HepG2 (cell line): ENCODE data around the gene CNTFR. TPM values are rescaled to one million over a fixed set of nuclear protein-coding genes. Genes with fewer than 3 reads are reported as not detected.

Experiments
- BRD4 ChIP-seq: sonication (generic); formaldehyde crosslinking; IDR thresholded peaks from 2 replicates; pipeline ENCODE4 v1.4.0; 2020; ENCODE audit warnings: missing genetic modification reagents
- DNMT1 ChIP-seq: sonication (generic); formaldehyde crosslinking; IDR thresholded peaks from 2 replicates; pipeline ENCODE4 v1.5.1; 2020; ENCODE audit warnings: mild to moderate bottlenecking, missing genetic modification reagents
- E2F5 ChIP-seq: sonication (generic); formaldehyde crosslinking; conservative IDR thresholded peaks from 2 replicates; pipeline ENCODE4 v1.4.0; 2020; ENCODE audit warnings: missing genetic modification reagents
- FOXM1 ChIP-seq: sonication (generic); formaldehyde crosslinking; IDR thresholded peaks from 2 replicates; pipeline ENCODE4 v1.5.0; 2020; ENCODE audit warnings: missing genetic modification reagents
- GATAD1 ChIP-seq: IDR thresholded peaks from 2 replicates; pipeline ENCODE4 v1.6.1; 2016; ENCODE audit warnings: missing genetic modification reagents, missing compliant biosample characterization
- GATAD2A ChIP-seq: IDR thresholded peaks from 2 replicates; pipeline ENCODE4 v1.6.1; 2016
- ISL2 ChIP-seq: sonication (generic); formaldehyde crosslinking; IDR thresholded peaks from 2 replicates; pipeline ENCODE4 v1.5.0; 2020; ENCODE audit warnings: missing genetic modification reagents
- KLF12 ChIP-seq: sonication (generic); formaldehyde crosslinking; IDR thresholded peaks from 2 replicates; pipeline ENCODE4 v1.4.0; 2020; ENCODE audit warnings: missing genetic modification reagents, borderline replicate concordance
- MAFF ChIP-seq: IDR thresholded peaks from 2 replicates; pipeline ENCODE4 v1.6.1; 2011; ENCODE audit warnings: low read depth, low read length, improper control_type of control experiment
- NFE2 ChIP-seq: sonication (generic); formaldehyde crosslinking; IDR thresholded peaks from 2 replicates; pipeline ENCODE4 v1.4.0; 2020; ENCODE audit warnings: missing genetic modification reagents
- POLR2G ChIP-seq: fragments of 200-400 bp; formaldehyde crosslinking; IDR thresholded peaks from 2 replicates; pipeline ENCODE4 v1.6.1; 2018; ENCODE audit warnings: mild to moderate bottlenecking, low read depth, low read length, moderate library complexity
- SIX4 ChIP-seq: sonication (generic); formaldehyde crosslinking; IDR thresholded peaks from 2 replicates; pipeline ENCODE4 v1.4.0; 2020; ENCODE audit warnings: missing genetic modification reagents
- SNRNP70 ChIP-seq: fragments of 200-400 bp; formaldehyde crosslinking; IDR thresholded peaks from 2 replicates; pipeline ENCODE4 v1.6.1; 2017; ENCODE audit warnings: mild to moderate bottlenecking, low read depth, low read length, moderate library complexity
- SRY ChIP-seq: sonication (generic); formaldehyde crosslinking; IDR thresholded peaks from 2 replicates; pipeline ENCODE4 v1.8.0; 2022; ENCODE audit warnings: mild to moderate bottlenecking, missing genetic modification reagents
- TEAD3 ChIP-seq: optimal IDR thresholded peaks from 2 replicates; pipeline ENCODE3; 2016; ENCODE audit warnings: borderline replicate concordance
- ZBTB10 ChIP-seq: sonication (generic); formaldehyde crosslinking; IDR thresholded peaks from 2 replicates; pipeline ENCODE4 v1.4.0; 2020; ENCODE audit warnings: missing genetic modification reagents, borderline replicate concordance
- ZBTB43 ChIP-seq: sonication (generic); formaldehyde crosslinking; conservative IDR thresholded peaks from 2 replicates; pipeline ENCODE4 v1.4.0; 2020; ENCODE audit warnings: missing genetic modification reagents
- ZNF138 ChIP-seq: sonication (generic); formaldehyde crosslinking; IDR thresholded peaks from 2 replicates; pipeline ENCODE4 v1.5.0; 2020; ENCODE audit warnings: mild to moderate bottlenecking, low read depth, missing genetic modification reagents
- ZNF230 ChIP-seq: sonication (generic); formaldehyde crosslinking; IDR thresholded peaks from 2 replicates; pipeline ENCODE4 v1.4.0; 2020; ENCODE audit warnings: mild to moderate bottlenecking, missing genetic modification reagents
- ZNF33A ChIP-seq: sonication (generic); formaldehyde crosslinking; IDR thresholded peaks from 2 replicates; pipeline ENCODE4 v1.5.1; 2020; ENCODE audit warnings: missing genetic modification reagents, mild to moderate bottlenecking, moderate library complexity, borderline replicate concordance
- ZNF34 ChIP-seq: sonication (generic); formaldehyde crosslinking; IDR thresholded peaks from 2 replicates; pipeline ENCODE4 v1.4.0; 2020; ENCODE audit warnings: mild to moderate bottlenecking, missing genetic modification reagents, borderline replicate concordance
- ZNF367 ChIP-seq: sonication (generic); formaldehyde crosslinking; IDR thresholded peaks from 2 replicates; pipeline ENCODE4 v1.4.0; 2020; ENCODE audit warnings: missing genetic modification reagents, borderline replicate concordance
- ZNF441 ChIP-seq: sonication (generic); formaldehyde crosslinking; IDR thresholded peaks from 2 replicates; pipeline ENCODE4 v1.7.0; 2021; ENCODE audit warnings: missing genetic modification reagents, borderline replicate concordance
- ZNF816 ChIP-seq: sonication (generic); formaldehyde crosslinking; IDR thresholded peaks from 2 replicates; pipeline ENCODE4 v1.8.0; 2022; ENCODE audit warnings: missing genetic modification reagents, mild to moderate bottlenecking, borderline replicate concordance
- polyA plus RNA-seq, 8 experiments: library from polyadenylated mRNA; depleted of rRNA in 3 of 8; stranded (reverse) in 7 of 8; unstranded in 1 of 8; fragments of >200 nt; fragmentation: Illumina TruSeq in 4 of 8; extraction: Trizol in 4 of 8; gene quantifications; 2 replicates each; pipeline versions ENCODE4 v1.2.1 to v1.2.3, GENCODE V29; 2011 to 2016; ENCODE audit warnings: low read depth in 4 of 8, missing spikeins in 1 of 8, mixed read lengths in 1 of 8; ENCODE audit not compliant: insufficient read depth in 1 of 8
- total RNA-seq, 5 experiments: library from RNA; depleted of rRNA; stranded (reverse); fragments of >200 nt; fragmentation: Illumina TruSeq; extraction: Trizol; gene quantifications; 2 replicates each; pipeline ENCODE4 v1.2.3, GENCODE V29; 2016; ENCODE audit warnings: low read depth in 1 of 5
- TF ChIP-seq, protein P1 (sequence below): sonication (generic); formaldehyde crosslinking; IDR thresholded peaks from 2 replicates; pipeline ENCODE4 v1.8.1; 2022; ENCODE audit warnings: mild to moderate bottlenecking, missing genetic modification reagents

CNTFR gene
- total and polyA plus RNA-seq, 2 of the 13 experiments (the other 11 are each of a cell fraction or from before 2014, with no cell fraction given), result not detected

DNA sequence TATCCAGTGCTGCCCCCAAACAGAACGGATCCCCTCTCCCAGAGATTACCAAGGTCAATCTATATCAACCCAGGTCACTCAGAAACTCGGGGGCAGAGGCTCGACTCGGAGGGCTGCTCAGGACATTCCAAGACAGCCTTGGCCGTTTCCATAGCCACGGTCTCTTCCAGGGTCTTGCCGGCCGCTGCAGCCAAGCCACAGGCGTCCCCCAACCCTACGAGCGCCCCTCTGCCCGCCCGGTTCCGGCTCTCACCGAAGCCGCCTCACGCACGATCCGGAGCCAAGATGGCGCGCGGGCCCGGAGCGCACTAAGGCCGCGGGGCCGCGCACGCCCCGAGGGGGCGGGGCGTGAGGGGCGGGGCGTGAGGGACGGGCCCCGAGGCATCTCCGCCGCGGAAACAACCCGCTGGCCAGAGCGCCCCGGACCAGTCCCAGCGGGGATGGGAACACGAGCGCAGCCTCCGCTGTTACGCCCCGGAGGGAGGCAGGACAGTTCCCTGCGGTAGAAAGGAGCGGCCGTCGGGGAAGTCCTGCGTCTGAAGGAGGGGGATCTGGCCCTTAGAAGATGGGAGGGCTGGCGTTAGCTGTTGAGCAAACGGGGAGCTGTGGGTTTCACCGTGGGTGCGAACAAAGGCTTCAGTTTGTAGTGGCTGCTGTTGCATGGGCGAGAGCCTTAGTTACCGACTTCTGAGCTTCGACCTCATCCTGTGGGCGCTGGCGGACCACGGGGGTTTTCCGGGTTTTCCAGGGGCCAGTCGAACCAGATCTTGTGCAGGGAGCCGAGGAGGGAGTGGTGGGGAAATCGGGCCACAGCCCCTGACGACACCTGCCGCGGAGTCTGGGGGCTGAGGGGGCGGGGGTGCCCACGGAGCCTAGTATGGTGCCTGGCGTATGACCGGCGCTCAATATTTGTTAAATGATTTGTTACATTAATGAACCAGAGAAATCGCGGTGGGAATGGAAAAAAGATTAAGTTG, 22.6 kb upstream of the CNTFR start, which contains the start of gene RPP25L (continued):
- no peak for TF ChIP-seq ZBTB10
- TF ChIP-seq, protein P1, sequence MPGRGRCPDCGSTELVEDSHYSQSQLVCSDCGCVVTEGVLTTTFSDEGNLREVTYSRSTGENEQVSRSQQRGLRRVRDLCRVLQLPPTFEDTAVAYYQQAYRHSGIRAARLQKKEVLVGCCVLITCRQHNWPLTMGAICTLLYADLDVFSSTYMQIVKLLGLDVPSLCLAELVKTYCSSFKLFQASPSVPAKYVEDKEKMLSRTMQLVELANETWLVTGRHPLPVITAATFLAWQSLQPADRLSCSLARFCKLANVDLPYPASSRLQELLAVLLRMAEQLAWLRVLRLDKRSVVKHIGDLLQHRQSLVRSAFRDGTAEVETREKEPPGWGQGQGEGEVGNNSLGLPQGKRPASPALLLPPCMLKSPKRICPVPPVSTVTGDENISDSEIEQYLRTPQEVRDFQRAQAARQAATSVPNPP (CRISPR knock-in tag), result no peak
- no peak for TF ChIP-seq ZNF33A (CRISPR knock-in tag)
- peak; percentile 90; the same call in 1 of the 2 replicates for TF ChIP-seq ZNF441 (CRISPR knock-in tag)
- no peak for TF ChIP-seq FOXM1 (CRISPR knock-in tag)
- TF ChIP-seq ZNF230 (CRISPR knock-in tag), result no peak
- no peak for TF ChIP-seq DNMT1 (CRISPR knock-in tag)
- no peak for TF ChIP-seq KLF12
- TF ChIP-seq TEAD3, result no peak
- TF ChIP-seq GATAD2A (CRISPR knock-in tag), result 0 out of 2 replicates have a peak, but pooled peaks have one; percentile 10
- TF ChIP-seq NFE2 (CRISPR knock-in tag), result no peak
- TF ChIP-seq ZNF138 (CRISPR knock-in tag), result no peak
- TF ChIP-seq ZNF34, result no peak
- TF ChIP-seq MAFF, result no peak
- TF ChIP-seq BRD4 (CRISPR knock-in tag), result peak; percentile 30
- peak; percentile 55; the same call in 1 of the 2 replicates for TF ChIP-seq ISL2 (CRISPR knock-in tag)
- peak; percentile 97 for TF ChIP-seq POLR2G
- no peak; the same call in 1 of the 2 replicates for TF ChIP-seq ZBTB43
- peak; percentile 46; the same call in 1 of the 2 replicates for TF ChIP-seq SIX4 (CRISPR knock-in tag)
- TF ChIP-seq ZNF367 (CRISPR knock-in tag), result no peak
- 0 out of 2 replicates have a peak, but pooled peaks have one; percentile 64 for TF ChIP-seq SRY (CRISPR knock-in tag)
- no peak; the same call in 1 of the 2 replicates for TF ChIP-seq ZNF816 (CRISPR knock-in tag)
- no peak for TF ChIP-seq E2F5 (CRISPR knock-in tag)
- TF ChIP-seq SNRNP70, result no peak
- TF ChIP-seq GATAD1, result peak; percentile 52; the same call in 1 of the 2 replicates
